Endodermal cell (in vitro differentiated cells): ENCODE results near the gene BACH2. TPM values are rescaled to one million over a fixed set of nuclear protein-coding genes. Genes with fewer than 3 reads are reported as not detected.

Source experiments
- DNase-seq: peaks from one replicate; pipeline ENCODE4 v3.0.0-alpha.2; 2017
- H3K27ac ChIP-seq: 2 replicates; pipeline ENCODE4 v1.5.1; 2013; ENCODE audit warnings: mild to moderate bottlenecking, low read depth, low read length, moderate library complexity
- H3K27me3 ChIP-seq: 2 replicates; pipeline ENCODE4 v1.6.1; 2013; ENCODE audit warnings: mild to moderate bottlenecking, low read length, moderate library complexity; ENCODE audit not compliant: insufficient read depth, control insufficient read depth, poor library complexity, severe bottlenecking
- H3K36me3 ChIP-seq: 2 replicates; pipeline ENCODE4 v1.7.0; 2013; ENCODE audit warnings: mild to moderate bottlenecking, low read length, moderate library complexity; ENCODE audit not compliant: control insufficient read depth, insufficient read depth
- H3K4me1 ChIP-seq: one replicate; pipeline ENCODE4 v1.7.0; 2013; ENCODE audit warnings: low read length; ENCODE audit not compliant: control insufficient read depth, insufficient read depth
- H3K4me3 ChIP-seq: 2 replicates; pipeline ENCODE4 v1.5.1; 2013; ENCODE audit warnings: mild to moderate bottlenecking, low read length, moderate library complexity
- H3K9ac ChIP-seq: 2 replicates; pipeline ENCODE4 v1.6.1; 2013; ENCODE audit warnings: mild to moderate bottlenecking, low read length, moderate library complexity; ENCODE audit not compliant: poor library complexity, severe bottlenecking; ENCODE audit errors: extremely low read depth
- H3K9me3 ChIP-seq: 2 replicates; pipeline ENCODE4 v1.6.1; 2013; ENCODE audit warnings: mild to moderate bottlenecking, low read length, moderate library complexity; ENCODE audit not compliant: control insufficient read depth
- H3K27ac Mint-ChIP-seq: 2 replicates; pipeline ENCODE4 v1.8.0; 2020; ENCODE audit warnings: mixed read lengths
- H3K27me3 Mint-ChIP-seq: 2 replicates; pipeline ENCODE4 v1.8.0; 2021; ENCODE audit warnings: mild to moderate bottlenecking, mixed read lengths; ENCODE audit not compliant: insufficient read depth
- H3K36me3 Mint-ChIP-seq: 2 replicates; pipeline ENCODE4 v1.8.0; 2020; ENCODE audit warnings: low read depth, mixed read lengths
- H3K4me1 Mint-ChIP-seq: 2 replicates; pipeline ENCODE4 v1.8.0; 2020; ENCODE audit warnings: mixed read lengths
- H3K4me3 Mint-ChIP-seq: 2 replicates; pipeline ENCODE4 v1.8.0; 2020; ENCODE audit warnings: mild to moderate bottlenecking, moderate library complexity, mixed read lengths
- H3K9me3 Mint-ChIP-seq: 2 replicates; pipeline ENCODE4 v1.8.0; 2020; ENCODE audit warnings: mild to moderate bottlenecking, mixed read lengths
- WGBS, 2 experiments: methylation state at CpG; one replicate each; pipeline versions ENCODE4 v1.1.5 to v1.1.7; 2013; ENCODE audit warnings: missing lambda C conversion rate in 2 of 2, mixed read lengths in 1 of 2; ENCODE audit not compliant: insufficient coverage in 1 of 2, insufficient read length in 1 of 2; 5-methylcytosine and 5-hydroxymethylcytosine counted together
- total RNA-seq, 2 donors: library from RNA; stranded (reverse); fragmentation: NEBNext Ultra II Directional in 1 of 2; extraction: Animal tissue kit (Norgen Biotek cat#: 25700) in 1 of 2; gene quantifications; 2 replicates in 1 of 2; 3 replicates in 1 of 2; pipeline ENCODE4 v1.2.1, GENCODE V29; 2021
- TF ChIP-seq, protein P1 (sequence below): fragments of 200-600 bp; sonication (generic); conservative IDR thresholded peaks from 2 replicates; pipeline ENCODE4 v1.5.0; 2021; ENCODE audit warnings: antibody characterized with exemption, mild to moderate bottlenecking

BACH2 gene
- total RNA-seq, 2 donors from 2014 or later = 11.0 to 22.3 TPM

DNA sequence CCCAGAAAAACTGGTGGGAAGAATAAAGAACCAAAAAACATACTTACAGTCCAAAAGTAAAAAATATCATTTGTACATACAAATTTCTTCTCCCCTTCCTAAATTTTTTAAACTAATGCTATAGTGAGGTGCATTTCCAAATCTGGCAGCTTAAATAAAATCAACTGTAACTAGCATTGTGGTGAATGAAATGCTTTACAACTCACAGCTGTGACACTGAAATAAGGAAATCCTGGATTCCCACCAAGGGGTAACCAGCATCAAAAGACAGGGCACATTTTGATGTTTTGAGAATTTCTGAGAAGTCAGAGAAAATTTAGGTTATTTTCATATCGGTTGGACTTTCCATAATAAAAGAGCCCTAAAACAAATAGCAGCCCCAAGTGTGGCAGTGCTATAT lies 27.3 kb downstream of the BACH2 start:
- no peak overlapping the region for H3K4me3 Mint-ChIP-seq
- peaks cover 3% of the 10 kb centered on the region for H3K4me1 Mint-ChIP-seq
- TF ChIP-seq, protein P1, sequence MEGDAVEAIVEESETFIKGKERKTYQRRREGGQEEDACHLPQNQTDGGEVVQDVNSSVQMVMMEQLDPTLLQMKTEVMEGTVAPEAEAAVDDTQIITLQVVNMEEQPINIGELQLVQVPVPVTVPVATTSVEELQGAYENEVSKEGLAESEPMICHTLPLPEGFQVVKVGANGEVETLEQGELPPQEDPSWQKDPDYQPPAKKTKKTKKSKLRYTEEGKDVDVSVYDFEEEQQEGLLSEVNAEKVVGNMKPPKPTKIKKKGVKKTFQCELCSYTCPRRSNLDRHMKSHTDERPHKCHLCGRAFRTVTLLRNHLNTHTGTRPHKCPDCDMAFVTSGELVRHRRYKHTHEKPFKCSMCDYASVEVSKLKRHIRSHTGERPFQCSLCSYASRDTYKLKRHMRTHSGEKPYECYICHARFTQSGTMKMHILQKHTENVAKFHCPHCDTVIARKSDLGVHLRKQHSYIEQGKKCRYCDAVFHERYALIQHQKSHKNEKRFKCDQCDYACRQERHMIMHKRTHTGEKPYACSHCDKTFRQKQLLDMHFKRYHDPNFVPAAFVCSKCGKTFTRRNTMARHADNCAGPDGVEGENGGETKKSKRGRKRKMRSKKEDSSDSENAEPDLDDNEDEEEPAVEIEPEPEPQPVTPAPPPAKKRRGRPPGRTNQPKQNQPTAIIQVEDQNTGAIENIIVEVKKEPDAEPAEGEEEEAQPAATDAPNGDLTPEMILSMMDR = no peak

DNA sequence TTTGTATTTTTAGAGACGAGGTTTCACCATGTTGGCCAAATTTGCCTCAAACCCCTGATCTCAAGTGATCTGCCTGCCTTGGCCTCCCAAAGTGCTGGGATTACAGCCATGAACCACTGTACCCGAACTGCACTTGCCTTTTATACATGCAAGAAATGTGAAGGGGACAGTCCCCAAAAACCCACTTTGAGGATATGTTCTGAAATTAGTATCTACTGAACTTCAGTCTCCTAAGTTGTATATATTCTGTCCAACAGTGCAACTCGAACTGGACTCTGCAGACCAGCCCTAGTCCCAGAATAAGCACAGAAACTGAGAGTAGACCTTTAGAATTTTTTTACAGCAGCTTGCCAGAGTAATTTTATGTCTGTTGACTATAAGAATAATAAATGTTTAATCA lies 28.5 kb downstream of the BACH2 start:
- 87 to 100% methylated on average over 1 to 3 of the region's 3 CpGs for WGBS, 2 experiments
- DNase-seq = no peak
- Histone ChIP-seq H3K27ac (no peak overlapping the region), H3K4me1 (no peaks in the 10 kb centered on the region), H3K36me3 (peaks cover 18% of the 10 kb centered on the region), H3K9ac (no peak overlapping the region), H3K27me3 (no peaks in the 10 kb centered on the region), H3K4me3 (no peak overlapping the region), H3K9me3 (peaks cover 13% of the 10 kb centered on the region)
- Mint-ChIP-seq H3K27me3 (no peaks in the 10 kb centered on the region), H3K36me3 (peaks cover 21% of the 10 kb centered on the region), H3K9me3 (peaks cover 16% of the 10 kb centered on the region), H3K4me1 (peaks cover 3% of the 10 kb centered on the region), H3K4me3 (no peak overlapping the region), H3K27ac (no peak overlapping the region)
- TF ChIP-seq, protein P1 = no peak

More for the DNA sequence above, 27.3 kb downstream of the BACH2 start:
- H3K27ac Mint-ChIP-seq = no peak overlapping the region
- Histone ChIP-seq H3K9ac (no peak overlapping the region), H3K4me1 (no peaks in the 10 kb centered on the region), H3K36me3 (peaks cover 18% of the 10 kb centered on the region), H3K9me3 (peaks cover 13% of the 10 kb centered on the region), H3K4me3 (no peak overlapping the region), H3K27me3 (no peaks in the 10 kb centered on the region), H3K27ac (no peak overlapping the region)
- 94% methylated on average over 1 of the region's 1 CpG; no CpG with 5 or more reads in 1 of the 2 experiments for WGBS, 2 experiments
- no peak for DNase-seq
- peaks cover 21% of the 10 kb centered on the region for H3K36me3 Mint-ChIP-seq
- H3K27me3 Mint-ChIP-seq = no peaks in the 10 kb centered on the region
- H3K9me3 Mint-ChIP-seq = peaks cover 16% of the 10 kb centered on the region

DNA sequence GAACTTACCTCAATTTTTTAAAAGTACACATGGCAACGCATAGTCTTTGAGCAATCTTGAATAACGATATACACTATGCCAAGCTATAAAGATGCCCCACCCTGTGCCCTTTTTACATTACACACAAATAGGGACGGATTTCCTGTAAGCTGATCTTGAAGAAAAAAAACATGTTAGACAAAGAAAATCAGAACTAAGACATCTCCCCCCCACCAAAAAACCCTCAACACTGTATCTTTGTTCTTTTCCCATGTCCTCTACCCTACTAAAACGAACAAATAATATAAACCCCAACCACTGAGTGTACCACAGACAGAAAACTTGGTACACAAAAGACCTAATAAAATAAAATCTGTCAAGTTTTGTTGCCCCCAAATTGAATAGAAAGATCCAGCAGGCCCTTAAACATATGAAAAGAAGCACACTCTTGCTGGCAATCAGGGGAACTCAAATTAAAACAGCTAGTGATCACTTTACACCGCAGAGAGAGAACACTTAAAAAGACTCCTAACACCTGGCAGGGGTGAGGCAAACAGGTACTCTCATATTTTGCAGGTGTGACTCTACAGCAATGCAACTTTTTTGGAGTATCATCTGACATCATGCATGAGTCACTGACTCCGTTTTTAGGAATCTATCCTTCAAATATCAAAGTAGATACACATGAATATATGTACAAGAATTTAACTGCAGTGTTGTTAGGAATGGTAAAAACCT lies 29.6 kb downstream of the BACH2 start:
- TF ChIP-seq, protein P1 = no peak
- peaks cover 13% of the 10 kb centered on the region for H3K9me3 ChIP-seq
- peaks cover 24% of the 10 kb centered on the region for H3K36me3 ChIP-seq

More for the DNA sequence above, 29.6 kb downstream of the BACH2 start:
- Histone ChIP-seq H3K4me3 (no peak overlapping the region), H3K27me3 (no peaks in the 10 kb centered on the region), H3K9ac (no peak overlapping the region), H3K27ac (no peak overlapping the region), H3K4me1 (no peaks in the 10 kb centered on the region)
- Mint-ChIP-seq H3K27ac (no peak overlapping the region), H3K4me1 (peaks cover 3% of the 10 kb centered on the region), H3K9me3 (peaks cover 16% of the 10 kb centered on the region), H3K27me3 (no peaks in the 10 kb centered on the region), H3K4me3 (no peak overlapping the region), H3K36me3 (peaks cover 27% of the 10 kb centered on the region)
- 92 to 94% methylated on average over 5 to 6 of the region's 6 CpGs for WGBS, 2 experiments
- no peak for DNase-seq
